ENCODE measurements around the gene PARN. TPM values are rescaled to one million over a fixed set of nuclear protein-coding genes. Genes with fewer than 3 reads are reported as not detected.
"Not testable (repeated sequence)": the region's sequence is repeated elsewhere in the genome, so short reads cannot be mapped to it uniquely, and the experiment has no call there.

The PARN gene
- total RNA-seq, 1 experiment from 2014 or later = 42.5 TPM

DNA sequence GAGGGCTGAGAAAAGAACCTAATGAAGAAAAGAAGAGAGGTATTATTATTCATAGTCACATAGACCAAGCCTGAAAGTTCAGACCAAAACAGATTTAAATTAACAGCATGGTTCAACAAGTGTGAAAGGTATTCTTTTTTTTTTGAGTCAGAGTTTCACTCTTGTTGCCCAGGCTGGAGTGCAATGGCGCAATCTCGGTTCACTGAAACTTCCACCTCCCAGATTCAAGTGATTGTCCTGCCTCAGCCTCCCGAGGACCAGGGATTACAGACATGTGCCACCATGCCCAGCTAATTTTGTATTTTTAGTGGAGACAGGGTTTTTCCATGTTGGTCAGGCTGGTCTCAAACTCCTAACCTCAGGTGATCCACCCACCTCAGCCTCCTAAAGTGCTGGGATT, 49.1 kb downstream of the PARN start:
- H3K4me2 ChIP-seq (ENCODE audit: low read length); H2AFZ ChIP-seq (ENCODE audit: low read depth, low read length, poor library complexity, severe bottlenecking); H3K4me3 ChIP-seq (replicated peaks in 1 of 2; ENCODE audit: low read depth in 1 of 2, low read length in 2 of 2); H3K79me2 ChIP-seq (ENCODE audit: insufficient read depth, low read length); CTCF ChIA-PET; H4K20me1 ChIP-seq (ENCODE audit: insufficient read depth); H3K9me2 ChIP-seq (ENCODE audit: insufficient read depth); H3K27me3 ChIP-seq (ENCODE audit: insufficient read depth, low read length); H3K4me1 ChIP-seq (ENCODE audit: control insufficient read depth in 1 of 2, insufficient read depth in 2 of 2, low read length in 2 of 2); RAD21 ChIA-PET (ENCODE audit: low non-redundant PET in 1 of 2, low total read pairs in 2 of 2, uncharacterized antibody in 2 of 2, unreplicated experiment in 2 of 2); H3K9ac ChIP-seq (ENCODE audit: low read length); ATAC-seq; H3K27ac ChIP-seq (ENCODE audit: low read depth, low read length); H3K9me3 ChIP-seq (ENCODE audit: control insufficient read depth in 1 of 2, insufficient read depth in 1 of 2, low read depth in 1 of 2, low read length in 2 of 2); intact Hi-C loops (cut with micrococcal nuclease); DNase-seq (ENCODE audit: low read depth, low spot score); BruUV-seq (replicated peaks); POLR2A ChIA-PET: not testable (repeated sequence)
- H3K36me3 ChIP-seq (ENCODE audit: control insufficient read depth in 1 of 2, insufficient read depth in 2 of 2, low read length in 2 of 2) = peaks cover 22 to 32% of the 10 kb centered on the region in 2 experiments

DNA sequence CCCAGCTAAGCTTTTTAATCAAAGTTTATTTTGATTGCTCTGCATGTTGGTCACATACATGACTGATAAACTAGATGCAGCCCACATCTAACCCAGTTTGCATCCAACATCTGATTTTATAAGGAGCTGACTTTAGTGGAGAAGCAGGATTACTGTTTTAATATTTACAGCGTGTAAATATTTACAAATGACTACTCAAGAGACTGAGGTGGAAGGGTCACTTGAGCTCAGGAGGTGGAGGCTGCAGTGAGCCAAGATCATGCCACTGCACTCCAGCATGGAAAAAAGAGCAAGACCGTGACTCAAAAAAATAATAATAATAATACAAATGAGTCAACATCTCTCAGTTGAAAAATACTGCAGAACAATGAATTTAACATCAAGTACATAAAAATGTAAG, 50.8 kb downstream of the PARN start:
- H3K9ac ChIP-seq (ENCODE audit: low read length) = no peak overlapping the region
- ChIA-PET RAD21 (ENCODE audit: low non-redundant PET in 1 of 2, low total read pairs in 2 of 2, uncharacterized antibody in 2 of 2, unreplicated experiment in 2 of 2) (no interaction called here), CTCF (no interaction called here), POLR2A (no interaction called here)
- H3K9me2 ChIP-seq (ENCODE audit: insufficient read depth) = no peaks in the 10 kb centered on the region
- no peaks in the 10 kb centered on the region for H3K27me3 ChIP-seq (ENCODE audit: insufficient read depth, low read length)
- no peaks in the 10 kb centered on the region for H4K20me1 ChIP-seq (ENCODE audit: insufficient read depth)
- H3K9me3 ChIP-seq (ENCODE audit: control insufficient read depth in 1 of 2, insufficient read depth in 1 of 2, low read depth in 1 of 2, low read length in 2 of 2) = no peaks in the 10 kb centered on the region
- intact Hi-C loops (cut with micrococcal nuclease) = no loop called here
- H3K36me3 ChIP-seq (ENCODE audit: control insufficient read depth in 1 of 2, insufficient read depth in 2 of 2, low read length in 2 of 2) = peaks cover 30 to 32% of the 10 kb centered on the region in 2 experiments
- H3K4me2 ChIP-seq (ENCODE audit: low read length) = no peak overlapping the region
- no peak for DNase-seq (ENCODE audit: low read depth, low spot score)
- H2AFZ ChIP-seq (ENCODE audit: low read depth, low read length, poor library complexity, severe bottlenecking) = no peak overlapping the region
- H3K27ac ChIP-seq (ENCODE audit: low read depth, low read length) = no peak overlapping the region
- H3K4me3 ChIP-seq (replicated peaks in 1 of 2; ENCODE audit: low read depth in 1 of 2, low read length in 2 of 2) = no peak overlapping the region
- no peak for ATAC-seq
- no TSS peak for BruUV-seq (replicated peaks)
- TF ChIP-seq SIN3A (IDR thresholded peaks at IDR 0.05; ENCODE audit: low read depth) (no peak), SP1 (IDR thresholded peaks at IDR 0.05; ENCODE audit: low read depth) (no peak), EGR1 (IDR thresholded peaks at IDR 0.05; ENCODE audit: low read depth) (no peak), FOSL1 (IDR thresholded peaks at IDR 0.05; ENCODE audit: low read depth) (no peak), CBX3 (IDR thresholded peaks at IDR 0.05; ENCODE audit: low read depth) (no peak), POLR2A (IDR thresholded peaks at IDR 0.05; ENCODE audit: borderline replicate concordance, extremely low read depth, insufficient read depth, insufficient read length) (no peak), JUND (IDR thresholded peaks at IDR 0.05) (no peak), ZNF274 (IDR thresholded peaks at IDR 0.05; ENCODE audit: low read depth, low read length) (no peak), EZH2 (IDR thresholded peaks at IDR 0.05) (no peak)
- TF ChIP-seq, protein P1, sequence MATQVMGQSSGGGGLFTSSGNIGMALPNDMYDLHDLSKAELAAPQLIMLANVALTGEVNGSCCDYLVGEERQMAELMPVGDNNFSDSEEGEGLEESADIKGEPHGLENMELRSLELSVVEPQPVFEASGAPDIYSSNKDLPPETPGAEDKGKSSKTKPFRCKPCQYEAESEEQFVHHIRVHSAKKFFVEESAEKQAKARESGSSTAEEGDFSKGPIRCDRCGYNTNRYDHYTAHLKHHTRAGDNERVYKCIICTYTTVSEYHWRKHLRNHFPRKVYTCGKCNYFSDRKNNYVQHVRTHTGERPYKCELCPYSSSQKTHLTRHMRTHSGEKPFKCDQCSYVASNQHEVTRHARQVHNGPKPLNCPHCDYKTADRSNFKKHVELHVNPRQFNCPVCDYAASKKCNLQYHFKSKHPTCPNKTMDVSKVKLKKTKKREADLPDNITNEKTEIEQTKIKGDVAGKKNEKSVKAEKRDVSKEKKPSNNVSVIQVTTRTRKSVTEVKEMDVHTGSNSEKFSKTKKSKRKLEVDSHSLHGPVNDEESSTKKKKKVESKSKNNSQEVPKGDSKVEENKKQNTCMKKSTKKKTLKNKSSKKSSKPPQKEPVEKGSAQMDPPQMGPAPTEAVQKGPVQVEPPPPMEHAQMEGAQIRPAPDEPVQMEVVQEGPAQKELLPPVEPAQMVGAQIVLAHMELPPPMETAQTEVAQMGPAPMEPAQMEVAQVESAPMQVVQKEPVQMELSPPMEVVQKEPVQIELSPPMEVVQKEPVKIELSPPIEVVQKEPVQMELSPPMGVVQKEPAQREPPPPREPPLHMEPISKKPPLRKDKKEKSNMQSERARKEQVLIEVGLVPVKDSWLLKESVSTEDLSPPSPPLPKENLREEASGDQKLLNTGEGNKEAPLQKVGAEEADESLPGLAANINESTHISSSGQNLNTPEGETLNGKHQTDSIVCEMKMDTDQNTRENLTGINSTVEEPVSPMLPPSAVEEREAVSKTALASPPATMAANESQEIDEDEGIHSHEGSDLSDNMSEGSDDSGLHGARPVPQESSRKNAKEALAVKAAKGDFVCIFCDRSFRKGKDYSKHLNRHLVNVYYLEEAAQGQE (IDR thresholded peaks at IDR 0.05; ENCODE audit: low read depth) = no peak
- TF ChIP-seq, protein P2, sequence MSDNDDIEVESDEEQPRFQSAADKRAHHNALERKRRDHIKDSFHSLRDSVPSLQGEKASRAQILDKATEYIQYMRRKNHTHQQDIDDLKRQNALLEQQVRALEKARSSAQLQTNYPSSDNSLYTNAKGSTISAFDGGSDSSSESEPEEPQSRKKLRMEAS (IDR thresholded peaks at IDR 0.05) = no peak
- no peaks in the 10 kb centered on the region for H3K4me1 ChIP-seq (ENCODE audit: control insufficient read depth in 1 of 2, insufficient read depth in 2 of 2, low read length in 2 of 2)
- H3K79me2 ChIP-seq (ENCODE audit: insufficient read depth, low read length) = no peaks in the 10 kb centered on the region
